IPS-NIHi11 (cell line): Measurements from ENCODE around the gene PCDHB11.
"Not testable (repeated sequence)": the region's sequence is repeated elsewhere in the genome, so short reads cannot be mapped to it uniquely, and the experiment has no call there.

Experiments used
- DNase-seq: peaks from one replicate; pipeline ENCODE4 v3.0.0; 2012; ENCODE audit warnings: mixed read lengths, low spot score

The PCDHB11 gene

DNA sequence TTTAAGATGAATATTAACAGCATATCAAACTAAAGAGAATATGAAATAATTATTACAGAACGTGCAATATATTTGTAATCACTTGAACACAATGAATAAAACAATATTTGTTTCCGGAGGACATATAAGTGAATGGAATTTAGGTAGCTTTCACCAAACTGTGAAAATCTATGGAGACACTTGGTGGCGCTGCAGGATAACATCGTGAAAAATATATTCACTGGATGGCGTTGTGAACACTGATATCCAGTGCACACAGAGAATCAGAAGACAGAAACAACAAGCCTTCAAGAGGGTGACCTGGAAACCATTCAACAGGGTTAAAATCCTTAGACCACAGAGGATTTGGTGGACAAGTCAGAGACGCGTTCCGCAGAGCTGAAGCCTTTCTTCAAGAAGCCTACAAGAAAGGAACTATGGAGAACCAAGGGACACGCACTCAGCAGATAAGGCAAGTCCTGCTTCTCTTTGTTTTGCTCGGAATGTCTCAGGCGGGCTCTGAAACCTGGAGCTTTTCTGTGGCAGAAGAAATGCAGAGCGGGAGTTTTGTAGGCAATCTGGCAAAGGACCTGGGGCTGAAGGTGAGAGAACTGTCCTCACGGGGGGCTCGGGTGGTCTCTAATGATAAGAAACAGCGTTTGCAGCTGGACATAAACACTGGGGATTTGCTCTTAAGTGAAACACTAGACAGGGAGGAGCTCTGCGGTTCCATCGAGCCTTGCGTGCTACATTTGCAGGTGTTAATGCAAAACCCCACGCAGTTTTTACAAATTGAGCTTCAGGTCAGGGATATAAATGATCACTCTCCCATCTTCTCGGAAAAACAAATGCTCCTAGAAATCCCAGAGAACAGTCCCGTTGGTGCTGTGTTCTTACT, at the start of gene PCDHB11:
PCDHB11 (plus strand) TSS at position 269 of the 877 bp plus-strand sequence; CDS start at position 417, 148 bp downstream.
- DNase-seq: peak; percentile 25

DNA sequence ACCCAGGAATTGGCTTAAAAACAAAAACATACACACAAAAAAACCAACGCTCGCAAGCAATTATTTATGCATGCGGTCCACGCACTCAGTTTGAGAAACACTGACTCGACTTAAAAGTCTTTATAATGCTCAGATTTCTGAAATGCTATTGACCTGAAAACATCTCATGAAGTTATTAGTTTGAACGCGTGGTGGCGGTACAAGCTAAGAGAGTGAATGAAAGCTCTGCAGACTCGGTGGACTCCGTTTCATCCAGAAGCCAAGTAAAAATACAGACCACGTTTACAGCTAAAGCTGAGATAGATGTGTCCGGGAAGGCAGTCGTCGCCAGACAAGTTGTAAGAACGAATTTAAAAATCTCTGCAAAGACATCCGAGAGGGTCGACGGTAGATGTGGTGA, 49.6 kb upstream of the PCDHB11 start, which contains the start of gene PCDHB6:
PCDHB6 (plus strand) TSS at position 246 of the 400 bp plus-strand sequence. CDS start 201 bp downstream, outside the sequence.
- no peak for DNase-seq

DNA sequence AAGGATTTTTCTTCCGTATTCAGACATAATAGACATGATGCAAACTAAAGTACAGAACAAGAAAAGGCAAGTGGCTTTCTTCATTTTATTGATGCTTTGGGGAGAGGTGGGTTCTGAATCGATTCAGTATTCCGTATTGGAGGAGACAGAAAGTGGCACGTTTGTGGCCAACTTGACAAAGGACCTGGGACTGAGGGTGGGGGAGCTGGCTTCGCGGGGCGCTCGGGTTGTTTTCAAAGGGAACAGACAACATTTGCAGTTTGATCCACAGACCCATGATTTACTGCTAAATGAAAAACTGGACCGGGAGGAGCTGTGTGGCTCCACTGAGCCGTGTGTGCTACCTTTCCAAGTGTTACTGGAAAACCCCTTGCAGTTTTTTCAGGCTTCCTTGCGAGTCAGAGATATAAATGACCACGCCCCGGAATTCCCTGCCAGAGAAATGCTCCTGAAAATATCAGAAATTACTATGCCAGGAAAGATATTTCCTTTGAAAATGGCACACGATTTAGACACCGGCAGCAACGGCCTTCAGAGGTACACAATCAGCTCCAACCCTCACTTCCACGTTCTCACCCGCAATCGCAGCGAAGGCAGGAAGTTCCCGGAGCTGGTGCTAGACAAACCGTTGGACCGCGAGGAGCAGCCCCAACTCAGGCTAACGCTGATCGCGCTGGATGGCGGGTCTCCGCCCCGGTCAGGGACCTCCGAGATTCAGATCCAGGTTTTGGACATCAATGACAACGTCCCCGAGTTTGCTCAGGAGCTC, 49.0 kb upstream of the PCDHB11 start:
- no peak for DNase-seq

DNA sequence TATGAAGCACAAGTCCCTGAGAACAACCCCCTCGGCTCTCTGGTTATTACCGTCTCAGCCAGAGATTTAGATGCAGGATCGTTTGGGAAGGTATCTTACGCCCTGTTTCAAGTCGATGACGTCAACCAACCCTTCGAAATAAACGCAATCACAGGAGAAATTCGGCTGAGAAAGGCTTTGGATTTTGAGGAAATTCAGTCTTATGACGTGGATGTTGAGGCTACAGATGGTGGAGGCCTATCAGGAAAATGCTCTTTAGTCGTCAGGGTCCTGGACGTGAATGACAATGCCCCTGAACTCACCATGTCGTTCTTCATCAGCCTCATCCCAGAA, 48.5 kb upstream of the PCDHB11 start:
- no peak for DNase-seq

DNA sequence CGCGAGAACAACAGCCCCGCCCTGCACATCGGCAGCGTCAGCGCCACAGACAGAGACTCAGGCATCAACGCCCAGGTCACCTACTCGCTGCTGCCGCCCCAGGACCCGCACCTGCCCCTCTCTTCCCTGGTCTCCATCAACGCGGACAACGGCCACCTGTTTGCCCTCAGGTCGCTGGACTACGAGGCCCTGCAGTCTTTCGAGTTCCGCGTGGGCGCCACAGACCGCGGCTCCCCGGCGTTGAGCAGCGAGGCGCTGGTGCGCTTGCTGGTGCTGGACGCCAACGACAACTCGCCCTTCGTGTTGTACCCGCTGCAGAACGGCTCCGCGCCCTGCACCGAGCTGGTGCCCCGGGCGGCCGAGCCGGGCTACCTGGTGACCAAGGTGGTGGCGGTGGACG, 47.8 kb upstream of the PCDHB11 start:
- DNase-seq: not testable (repeated sequence)

DNA sequence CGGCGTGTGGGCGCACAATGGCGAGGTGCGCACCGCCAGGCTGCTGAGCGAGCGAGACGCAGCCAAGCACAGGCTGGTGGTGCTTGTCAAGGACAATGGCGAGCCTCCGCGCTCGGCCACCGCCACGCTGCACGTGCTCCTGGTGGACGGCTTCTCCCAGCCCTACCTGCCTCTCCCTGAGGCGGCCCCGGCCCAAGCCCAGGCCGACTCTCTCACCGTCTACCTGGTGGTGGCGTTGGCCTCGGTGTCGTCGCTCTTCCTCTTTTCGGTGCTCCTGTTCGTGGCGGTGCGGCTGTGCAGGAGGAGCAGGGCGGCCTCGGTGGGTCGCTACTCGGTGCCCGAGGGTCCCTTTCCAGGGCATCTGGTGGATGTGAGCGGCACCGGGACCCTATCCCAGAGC, 47.3 kb upstream of the PCDHB11 start:
- not testable (repeated sequence) for DNase-seq

DNA sequence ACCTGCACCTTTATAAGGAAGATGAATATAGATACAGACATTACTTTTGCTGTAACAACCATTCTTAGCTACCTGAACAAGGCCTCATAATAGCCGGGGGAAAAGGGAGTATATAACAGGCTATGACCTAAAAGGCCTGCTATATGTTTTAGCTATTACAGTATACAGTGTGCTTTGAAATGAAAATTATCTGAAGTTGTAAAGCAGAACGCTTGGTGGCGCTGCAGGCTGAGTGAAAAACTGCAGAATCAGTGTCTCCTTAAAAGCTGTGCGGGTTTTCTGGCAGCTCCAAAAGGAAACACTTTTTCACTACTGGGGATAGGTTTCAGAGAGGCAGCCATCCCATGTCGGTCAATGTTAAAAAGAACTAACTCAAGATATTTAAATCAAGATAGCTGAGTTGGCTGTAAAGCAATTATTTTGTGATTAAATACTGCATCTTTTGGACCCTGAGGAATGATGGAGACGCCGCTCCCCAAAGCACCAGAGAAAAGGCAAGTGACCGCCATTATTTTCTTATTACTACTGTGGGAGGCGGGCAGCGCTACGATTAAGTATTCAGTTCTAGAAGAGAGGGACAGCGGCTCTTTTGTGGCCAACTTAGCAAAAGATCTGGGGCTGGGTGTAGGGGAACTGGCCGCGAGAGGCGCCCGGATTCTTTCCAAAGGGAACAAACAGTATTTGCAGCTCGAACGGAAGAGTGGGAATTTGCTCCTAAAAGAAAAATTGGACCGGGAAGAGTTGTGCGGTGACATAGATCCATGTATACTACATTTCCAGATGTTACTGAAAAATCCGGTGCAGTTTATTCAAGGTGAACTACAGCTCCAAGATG, 43.7 kb upstream of the PCDHB11 start:
- peak; percentile 44 for DNase-seq

DNA sequence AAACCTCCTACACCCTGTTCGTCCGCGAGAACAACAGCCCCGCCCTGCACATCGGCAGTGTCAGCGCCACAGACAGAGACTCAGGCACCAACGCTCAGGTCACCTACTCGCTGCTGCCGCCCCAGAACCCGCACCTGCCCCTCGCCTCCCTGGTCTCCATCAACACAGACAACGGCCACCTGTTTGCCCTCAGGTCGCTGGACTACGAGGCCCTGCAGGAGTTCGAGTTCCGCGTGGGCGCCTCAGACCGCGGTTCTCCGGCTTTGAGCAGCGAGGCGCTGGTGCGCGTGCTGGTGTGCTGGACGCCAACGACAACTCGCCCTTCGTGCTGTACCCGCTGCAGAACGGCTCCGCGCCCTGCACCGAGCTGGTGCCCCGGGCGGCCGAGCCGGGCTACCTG, 42.1 kb upstream of the PCDHB11 start:
- DNase-seq: not testable (repeated sequence)

DNA sequence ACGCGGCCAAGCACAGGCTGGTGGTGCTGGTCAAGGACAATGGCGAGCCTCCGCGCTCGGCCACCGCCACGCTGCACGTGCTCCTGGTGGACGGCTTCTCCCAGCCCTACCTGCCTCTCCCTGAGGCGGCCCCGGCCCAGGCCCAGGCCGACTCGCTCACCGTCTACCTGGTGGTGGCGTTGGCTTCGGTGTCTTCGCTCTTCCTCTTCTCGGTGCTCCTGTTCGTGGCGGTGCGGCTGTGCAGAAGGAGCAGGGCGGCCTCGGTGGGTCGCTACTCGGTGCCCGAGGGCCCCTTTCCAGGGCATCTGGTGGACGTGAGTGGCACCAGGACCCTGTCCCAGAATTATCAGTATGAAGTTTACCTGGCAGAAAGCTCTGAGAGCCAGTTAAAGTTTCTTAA, 41.5 kb upstream of the PCDHB11 start:
- not testable (repeated sequence) for DNase-seq

DNA sequence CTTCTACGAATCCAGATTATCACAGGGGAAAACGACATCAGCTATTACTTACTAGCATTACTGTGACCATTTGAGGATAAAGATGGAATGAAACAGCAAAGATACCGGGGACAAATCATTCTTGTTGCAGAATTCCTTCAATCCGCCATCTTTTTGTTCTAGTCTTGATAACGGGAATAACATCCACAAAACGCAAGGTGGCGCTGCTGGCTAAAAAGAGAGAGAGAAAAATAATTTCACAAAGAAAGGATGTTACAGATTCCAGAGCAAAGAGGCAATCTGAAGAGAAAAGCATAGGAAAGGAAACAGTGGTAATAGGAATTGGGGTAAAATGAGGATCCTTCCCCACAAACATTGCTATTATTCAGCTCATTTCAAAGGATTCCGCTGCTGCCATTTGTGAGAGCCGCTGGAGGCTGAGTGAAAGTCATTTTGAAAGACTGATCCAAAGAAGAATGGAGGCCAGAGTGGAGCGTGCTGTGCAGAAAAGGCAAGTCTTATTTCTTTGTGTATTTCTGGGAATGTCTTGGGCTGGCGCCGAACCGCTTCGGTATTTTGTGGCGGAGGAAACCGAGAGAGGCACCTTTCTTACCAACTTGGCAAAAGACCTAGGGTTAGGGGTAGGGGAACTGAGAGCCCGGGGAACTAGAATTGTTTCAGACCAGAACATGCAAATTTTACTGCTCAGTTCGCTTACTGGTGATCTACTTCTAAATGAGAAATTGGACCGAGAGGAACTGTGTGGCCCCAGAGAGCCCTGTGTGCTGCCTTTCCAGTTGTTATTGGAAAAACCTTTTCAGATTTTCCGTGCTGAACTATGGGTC, 26.8 kb upstream of the PCDHB11 start, which contains the start of gene PCDHB7:
PCDHB7 (plus strand) TSS at position 264 of the 824 bp plus-strand sequence; CDS start at position 456, 192 bp downstream.
- peak; percentile 40 for DNase-seq

DNA sequence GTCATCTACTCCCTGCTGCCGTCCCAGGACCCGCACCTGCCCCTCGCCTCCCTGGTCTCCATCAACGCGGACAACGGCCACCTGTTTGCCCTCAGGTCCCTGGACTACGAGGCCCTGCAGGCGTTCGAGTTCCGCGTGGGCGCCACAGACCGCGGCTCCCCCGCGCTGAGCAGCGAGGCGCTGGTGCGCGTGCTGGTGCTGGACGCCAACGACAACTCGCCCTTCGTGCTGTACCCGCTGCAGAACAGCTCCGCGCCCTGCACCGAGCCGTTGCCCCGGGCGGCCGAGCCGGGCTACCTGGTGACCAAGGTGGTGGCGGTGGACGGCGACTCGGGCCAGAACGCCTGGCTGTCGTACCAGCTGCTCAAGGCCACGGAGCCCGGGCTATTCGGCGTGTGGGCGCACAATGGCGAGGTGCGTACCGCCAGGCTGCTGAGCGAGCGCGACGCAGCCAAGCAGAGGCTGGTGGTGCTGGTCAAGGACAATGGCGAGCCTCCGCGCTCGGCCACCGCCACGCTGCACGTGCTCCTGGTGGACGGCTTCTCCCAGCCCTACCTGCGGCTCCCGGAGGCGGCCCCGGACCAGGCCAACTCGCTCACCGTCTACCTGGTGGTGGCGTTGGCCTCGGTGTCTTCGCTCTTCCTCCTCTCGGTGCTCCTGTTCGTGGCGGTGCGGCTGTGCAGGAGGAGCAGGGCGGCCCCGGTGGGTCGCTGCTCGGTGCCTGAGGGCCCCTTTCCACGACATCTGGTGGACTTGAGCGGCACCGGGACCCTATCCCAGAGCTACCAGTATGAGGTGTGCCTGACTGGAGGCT, 24.9 kb upstream of the PCDHB11 start:
- not testable (repeated sequence) for DNase-seq

DNA sequence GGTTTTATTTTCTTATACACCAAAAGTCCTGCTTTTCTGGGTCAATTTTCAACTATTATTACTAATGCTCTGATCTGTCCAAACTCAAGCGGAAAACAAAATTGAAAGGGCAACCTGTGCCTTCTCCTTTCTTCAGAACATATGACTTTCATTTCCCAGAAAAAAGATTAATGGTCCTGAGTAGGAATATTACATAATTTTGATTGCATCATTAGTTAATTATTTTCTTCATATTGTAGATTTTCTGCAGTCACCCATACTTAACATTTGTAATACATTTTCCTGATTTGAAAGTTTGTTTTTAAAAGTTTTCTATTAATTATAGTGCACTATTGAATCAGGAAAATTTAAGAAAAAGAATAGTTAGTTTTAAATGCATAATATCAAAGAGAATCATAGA, 23.5 kb upstream of the PCDHB11 start:
- no peak for DNase-seq

DNA sequence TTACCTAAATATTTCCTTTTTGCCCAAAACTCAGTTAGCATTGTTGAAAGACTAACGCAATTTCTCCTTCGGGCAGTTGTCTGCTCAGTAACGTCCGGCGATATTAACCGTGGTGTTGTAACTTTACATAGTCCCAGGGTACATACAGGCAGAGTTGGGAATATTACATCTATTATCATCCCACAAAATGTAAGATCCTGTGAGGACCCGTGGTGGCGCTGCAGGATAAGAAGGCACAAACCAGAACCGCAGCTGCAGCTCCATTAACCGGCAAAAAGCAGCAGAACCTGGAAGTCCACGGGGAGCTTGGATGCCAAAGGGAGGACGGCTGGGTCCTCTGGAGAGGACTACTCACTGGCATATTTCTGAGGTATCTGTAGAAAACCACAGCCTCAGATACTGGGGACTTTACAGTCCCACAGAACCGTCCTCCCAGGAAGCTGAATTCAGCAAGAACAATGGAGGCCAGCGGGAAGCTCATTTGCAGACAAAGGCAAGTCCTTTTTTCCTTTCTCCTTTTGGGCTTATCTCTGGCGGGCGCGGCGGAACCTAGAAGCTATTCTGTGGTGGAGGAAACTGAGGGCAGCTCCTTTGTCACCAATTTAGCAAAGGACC, 21.7 kb upstream of the PCDHB11 start, which contains the start of gene PCDHB8:
PCDHB8 (plus strand) TSS at position 214 of the 615 bp plus-strand sequence; CDS start at position 459, 245 bp downstream.
- not testable (repeated sequence) for DNase-seq

DNA sequence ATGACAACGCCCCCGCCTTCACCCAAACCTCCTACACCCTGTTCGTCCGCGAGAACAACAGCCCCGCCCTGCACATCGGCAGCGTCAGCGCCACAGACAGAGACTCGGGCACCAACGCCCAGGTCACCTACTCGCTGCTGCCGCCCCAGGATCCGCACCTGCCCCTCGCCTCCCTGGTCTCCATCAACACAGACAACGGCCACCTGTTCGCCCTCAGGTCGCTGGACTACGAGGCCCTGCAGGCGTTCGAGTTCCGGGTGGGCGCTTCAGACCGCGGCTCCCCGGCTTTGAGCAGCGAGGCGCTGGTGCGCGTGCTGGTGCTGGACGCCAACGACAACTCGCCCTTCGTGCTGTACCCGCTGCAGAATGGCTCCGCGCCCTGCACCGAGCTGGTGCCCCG, 20.1 kb upstream of the PCDHB11 start:
- not testable (repeated sequence) for DNase-seq

DNA sequence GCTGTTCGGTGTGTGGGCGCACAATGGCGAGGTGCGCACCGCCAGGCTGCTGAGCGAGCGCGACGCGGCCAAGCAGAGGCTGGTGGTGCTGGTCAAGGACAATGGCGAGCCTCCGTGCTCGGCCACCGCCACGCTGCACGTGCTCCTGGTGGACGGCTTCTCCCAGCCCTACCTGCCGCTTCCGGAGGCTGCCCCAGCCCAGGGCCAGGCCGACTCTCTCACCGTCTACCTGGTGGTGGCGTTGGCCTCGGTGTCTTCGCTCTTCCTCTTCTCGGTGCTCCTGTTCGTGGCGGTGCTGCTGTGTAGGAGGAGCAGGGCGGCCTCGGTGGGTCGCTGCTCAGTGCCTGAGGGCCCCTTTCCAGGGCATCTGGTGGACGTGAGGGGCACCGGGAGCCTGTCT, 19.6 kb upstream of the PCDHB11 start:
- not testable (repeated sequence) for DNase-seq

DNA sequence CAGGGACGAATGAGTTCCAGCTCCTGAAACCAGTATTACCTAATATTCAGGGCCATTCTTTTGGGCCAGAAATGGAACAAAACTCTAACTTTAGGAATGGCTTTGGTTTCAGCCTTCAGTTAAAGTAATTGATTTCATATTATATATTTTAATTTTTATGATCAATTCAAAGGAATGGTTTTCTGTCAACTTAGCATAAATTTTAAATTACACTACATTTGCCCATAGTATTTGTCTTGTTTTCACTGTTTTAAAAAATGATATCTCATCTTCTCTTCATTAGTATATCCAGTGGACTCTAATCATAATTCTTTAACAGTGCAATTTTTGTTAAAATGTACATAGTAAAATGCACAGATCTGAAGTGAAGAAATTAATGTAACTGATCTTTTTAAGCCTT, 19.1 kb upstream of the PCDHB11 start:
- DNase-seq: no peak

DNA sequence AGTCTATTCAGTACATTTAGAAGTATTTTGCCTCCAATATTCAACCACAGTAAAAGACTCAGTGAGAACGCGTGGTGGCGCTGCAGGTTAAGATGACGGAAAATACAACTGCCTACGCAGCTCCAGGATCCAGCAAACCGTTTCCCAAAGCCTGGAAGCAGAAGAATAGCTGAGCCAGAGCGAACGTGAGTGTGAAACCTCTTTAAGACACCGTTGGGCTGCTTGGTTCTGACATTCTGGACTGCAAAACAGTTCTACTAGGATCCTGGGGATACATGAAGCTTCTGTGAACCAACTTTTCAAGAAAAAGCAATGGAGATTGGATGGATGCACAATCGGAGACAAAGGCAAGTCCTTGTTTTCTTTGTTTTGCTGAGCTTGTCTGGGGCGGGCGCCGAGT, 17.2 kb upstream of the PCDHB11 start, which contains the start of gene PCDHB16:
PCDHB16 (plus strand) TSS at position 140 of the 400 bp plus-strand sequence; CDS start at position 313, 173 bp downstream.
- DNase-seq: peak; percentile 60

DNA sequence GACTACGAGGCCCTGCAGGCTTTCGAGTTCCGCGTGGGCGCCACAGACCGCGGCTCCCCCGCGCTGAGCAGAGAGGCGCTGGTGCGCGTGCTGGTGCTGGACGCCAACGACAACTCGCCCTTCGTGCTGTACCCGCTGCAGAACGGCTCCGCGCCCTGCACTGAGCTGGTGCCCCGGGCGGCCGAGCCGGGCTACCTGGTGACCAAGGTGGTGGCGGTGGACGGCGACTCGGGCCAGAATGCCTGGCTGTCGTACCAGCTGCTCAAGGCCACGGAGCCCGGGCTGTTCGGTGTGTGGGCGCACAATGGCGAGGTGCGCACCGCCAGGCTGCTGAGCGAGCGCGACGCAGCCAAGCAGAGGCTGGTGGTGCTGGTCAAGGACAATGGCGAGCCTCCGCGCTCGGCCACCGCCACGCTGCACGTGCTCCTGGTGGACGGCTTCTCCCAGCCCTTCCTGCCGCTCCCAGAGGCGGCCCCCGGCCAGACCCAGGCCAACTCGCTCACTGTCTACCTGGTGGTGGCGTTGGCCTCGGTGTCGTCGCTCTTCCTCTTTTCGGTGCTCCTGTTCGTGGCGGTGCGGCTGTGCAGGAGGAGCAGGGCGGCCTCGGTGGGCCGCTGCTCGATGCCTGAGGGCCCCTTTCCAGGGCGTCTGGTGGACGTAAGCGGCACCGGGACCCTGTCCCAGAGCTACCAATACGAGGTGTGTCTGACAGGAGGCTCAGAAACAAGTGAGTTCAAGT, 15.1 kb upstream of the PCDHB11 start:
- not testable (repeated sequence) for DNase-seq
